ENCODE results near the gene FAM72C.
"Not testable (repeated sequence)": the region's sequence is repeated elsewhere in the genome, so short reads cannot be mapped to it uniquely, and the experiment has no call there.

- TF ChIP-seq, protein P1, sequence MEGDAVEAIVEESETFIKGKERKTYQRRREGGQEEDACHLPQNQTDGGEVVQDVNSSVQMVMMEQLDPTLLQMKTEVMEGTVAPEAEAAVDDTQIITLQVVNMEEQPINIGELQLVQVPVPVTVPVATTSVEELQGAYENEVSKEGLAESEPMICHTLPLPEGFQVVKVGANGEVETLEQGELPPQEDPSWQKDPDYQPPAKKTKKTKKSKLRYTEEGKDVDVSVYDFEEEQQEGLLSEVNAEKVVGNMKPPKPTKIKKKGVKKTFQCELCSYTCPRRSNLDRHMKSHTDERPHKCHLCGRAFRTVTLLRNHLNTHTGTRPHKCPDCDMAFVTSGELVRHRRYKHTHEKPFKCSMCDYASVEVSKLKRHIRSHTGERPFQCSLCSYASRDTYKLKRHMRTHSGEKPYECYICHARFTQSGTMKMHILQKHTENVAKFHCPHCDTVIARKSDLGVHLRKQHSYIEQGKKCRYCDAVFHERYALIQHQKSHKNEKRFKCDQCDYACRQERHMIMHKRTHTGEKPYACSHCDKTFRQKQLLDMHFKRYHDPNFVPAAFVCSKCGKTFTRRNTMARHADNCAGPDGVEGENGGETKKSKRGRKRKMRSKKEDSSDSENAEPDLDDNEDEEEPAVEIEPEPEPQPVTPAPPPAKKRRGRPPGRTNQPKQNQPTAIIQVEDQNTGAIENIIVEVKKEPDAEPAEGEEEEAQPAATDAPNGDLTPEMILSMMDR (IDR thresholded peaks at IDR 0.05) = not testable (repeated sequence)
- TF ChIP-seq POLR2A (IDR thresholded peaks at IDR 0.05) = not testable (repeated sequence)
Observed at GRCh38 chr1:144015180-144015966, 43.6 kb upstream of the FAM72C start.

Data from uterus (tissue), 2 donors.